Stimulated activated CD4-positive, alpha-beta T cell treated with anti-CD3 and anti-CD28 coated beads, TNF-alpha, amount 100 ng/mL, for 4 hours (primary cell): ENCODE measurements around the gene TMEM240.
"Not testable (repeated sequence)": the region's sequence is repeated elsewhere in the genome, so short reads cannot be mapped to it uniquely, and the experiment has no call there.

ENCODE experiments used
- DNase-seq, 3 experiments: peaks; one replicate each; pipeline ENCODE4 v3.0.0-alpha.2; 2020; ENCODE audit warnings: low read depth in 3 of 3

Gene TMEM240

GRCh38 chr1:1524750-1525383 is 15.6 kb downstream of the TMEM240 start:
- not testable (repeated sequence) for DNase-seq

DNA sequence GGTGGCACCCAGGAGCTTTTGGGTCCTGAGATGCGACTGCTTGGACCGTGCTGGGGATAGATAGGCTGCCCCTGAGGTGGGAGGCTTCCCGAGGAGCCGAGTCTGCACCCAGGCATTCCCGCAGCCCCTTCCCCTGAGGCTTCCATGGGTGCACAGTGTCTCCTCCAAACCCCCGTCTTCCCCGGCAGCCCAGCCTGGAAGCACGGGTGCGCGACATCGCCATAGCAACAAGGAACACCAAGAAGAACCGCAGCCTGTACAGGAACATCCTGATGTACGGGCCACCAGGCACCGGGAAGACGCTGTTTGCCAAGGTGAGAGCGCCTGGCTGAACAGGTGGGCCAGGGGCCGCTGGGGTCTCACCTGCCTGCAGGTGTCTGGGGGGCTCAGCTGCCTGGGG is 16.8 kb downstream of the TMEM240 start:
- DNase-seq, result not testable (repeated sequence)

GRCh38 chr1:1523226-1523625 is 17.2 kb downstream of the TMEM240 start:
- not testable (repeated sequence) for DNase-seq

DNA sequence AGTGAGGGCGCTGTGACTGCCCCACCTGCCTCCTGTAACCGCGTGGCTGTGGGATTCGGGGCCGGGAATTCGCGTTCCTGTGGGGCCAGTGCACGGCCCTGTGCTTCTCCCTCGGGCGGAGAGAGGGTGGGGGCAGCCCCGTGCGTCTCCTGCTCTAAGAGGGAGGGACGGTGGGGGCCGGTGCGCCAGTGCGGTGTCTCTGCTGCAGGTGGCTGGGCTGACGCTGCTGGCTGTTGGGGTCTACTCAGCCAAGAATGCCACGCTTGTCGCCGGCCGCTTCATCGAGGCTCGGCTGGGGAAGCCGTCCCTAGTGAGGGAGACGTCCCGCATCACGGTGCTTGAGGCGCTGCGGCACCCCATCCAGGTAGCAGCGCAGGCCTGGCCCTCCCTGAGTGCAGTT is 17.9 kb downstream of the TMEM240 start:
- DNase-seq, result not testable (repeated sequence)

DNA sequence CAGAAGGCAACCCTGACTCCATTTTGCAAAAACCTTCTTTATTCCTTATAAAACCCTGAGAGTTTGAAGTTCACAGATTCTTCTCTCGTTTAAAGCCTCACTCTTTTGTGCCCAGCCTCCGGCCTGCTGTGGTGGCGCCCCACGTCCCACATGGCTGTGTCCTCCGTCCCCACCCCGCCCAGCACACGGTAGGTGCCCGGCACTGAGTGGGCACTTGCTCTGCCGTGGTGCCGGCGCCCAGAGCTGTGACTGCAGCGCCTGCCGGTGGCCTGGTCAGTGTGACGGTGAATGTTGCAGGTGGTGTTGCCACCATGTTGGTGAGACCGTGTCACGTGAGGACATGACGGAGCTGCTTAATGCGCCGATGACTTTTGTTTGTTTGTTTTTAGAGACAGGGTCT is 19.1 kb downstream of the TMEM240 start:
- no peak for DNase-seq

DNA sequence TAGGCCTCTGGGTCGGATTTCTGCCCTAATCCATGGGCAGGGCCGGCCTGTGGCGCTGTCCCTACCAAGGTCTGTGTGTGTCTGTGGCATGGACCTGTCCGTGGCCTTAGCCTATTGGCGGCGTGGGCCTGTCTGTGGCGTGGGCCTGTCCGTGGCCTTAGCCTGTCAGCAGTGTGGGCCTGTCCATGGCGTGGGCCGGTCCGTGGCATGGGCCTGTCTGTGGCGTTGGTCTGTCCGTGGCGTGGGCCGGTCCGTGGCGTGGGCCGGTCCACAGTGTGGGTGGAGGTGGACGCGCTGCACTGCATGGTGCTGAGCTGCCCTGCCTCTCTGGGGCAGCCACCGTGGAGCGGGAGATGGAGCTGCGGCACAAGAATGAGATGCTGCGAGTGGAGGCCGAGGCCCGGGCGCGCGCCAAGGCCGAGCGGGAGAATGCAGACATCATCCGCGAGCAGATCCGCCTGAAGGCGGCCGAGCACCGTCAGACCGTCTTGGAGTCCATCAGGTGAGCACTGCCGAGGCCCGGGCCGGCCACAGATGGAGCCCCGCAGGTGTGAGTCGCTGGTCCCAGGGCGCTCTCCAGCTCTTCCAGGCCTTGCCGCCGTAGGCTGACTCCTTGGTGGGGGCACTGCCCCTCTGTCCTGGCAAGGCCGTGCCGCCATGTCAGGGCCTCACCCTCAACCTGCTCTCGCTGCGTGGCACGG is 20.5 kb downstream of the TMEM240 start:
- not testable (repeated sequence) for DNase-seq

- DNase-seq, result not testable (repeated sequence)
Observed at GRCh38 chr1:1518621-1519007, 21.8 kb downstream of the TMEM240 start.

DNA sequence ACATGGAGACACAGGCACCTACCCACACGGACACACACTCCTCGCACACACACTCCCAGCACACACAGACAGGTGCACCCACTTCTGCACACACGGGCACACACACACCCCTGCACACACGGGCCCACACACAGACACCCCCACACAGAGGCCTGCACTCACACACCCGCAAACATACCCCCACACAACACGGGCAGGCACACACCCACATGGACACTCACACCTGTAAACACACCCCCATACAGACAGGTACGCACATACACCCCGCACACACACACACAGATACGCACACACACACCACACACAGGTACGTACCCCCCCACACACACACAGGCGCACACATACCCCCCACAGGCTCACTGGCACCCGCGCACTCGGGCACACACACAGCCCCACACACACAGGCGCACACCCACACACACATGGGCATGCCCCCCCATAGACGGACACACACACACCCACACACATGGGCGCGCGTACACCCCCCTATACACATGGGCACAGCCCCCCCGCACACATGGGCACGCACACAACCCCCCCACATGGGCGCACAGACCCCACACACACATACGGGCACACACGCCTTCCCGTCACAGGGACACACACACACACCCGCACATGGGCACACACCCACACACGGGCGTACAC is 22.3 kb downstream of the TMEM240 start:
- DNase-seq, result no peak

DNA sequence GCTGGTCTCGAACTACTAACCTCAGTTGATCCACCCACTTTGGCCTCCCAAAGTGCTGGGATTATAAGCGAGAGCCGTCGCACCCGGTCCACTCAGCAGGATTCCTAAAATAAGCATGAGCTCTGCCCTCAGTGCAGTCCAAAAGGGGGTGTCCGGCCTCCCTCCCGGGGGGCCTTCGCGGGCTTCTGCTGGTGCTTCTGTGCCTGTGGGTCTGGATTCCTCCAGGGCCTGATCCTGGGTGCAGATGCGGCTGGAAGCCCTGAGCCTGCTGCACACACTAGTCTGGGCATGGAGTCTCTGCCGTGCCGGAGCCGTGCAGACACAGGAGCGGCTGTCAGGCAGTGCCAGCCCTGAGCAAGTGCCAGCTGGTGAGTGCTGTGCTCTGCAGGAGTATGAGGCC is 23.5 kb downstream of the TMEM240 start:
- DNase-seq, result not testable (repeated sequence)

DNA sequence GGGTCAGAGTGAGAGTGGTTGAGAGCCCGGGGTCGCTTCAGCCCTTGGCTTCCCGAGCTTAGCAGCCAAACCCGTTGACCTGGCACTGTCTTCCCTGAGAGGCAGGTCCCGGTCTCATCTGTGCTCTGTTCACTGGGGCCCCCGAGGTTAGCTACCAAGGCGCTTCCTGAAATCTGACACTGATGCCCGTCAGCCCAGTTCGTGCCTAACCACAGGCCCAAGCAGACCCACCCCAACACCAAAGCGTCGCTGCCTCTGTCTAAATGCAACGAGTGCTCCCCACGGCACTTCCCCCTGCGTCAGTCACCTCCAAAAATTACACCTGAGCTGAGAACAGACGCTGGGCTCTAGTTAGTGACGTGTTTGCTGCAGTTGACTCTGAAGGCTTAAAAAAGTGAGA is 26.0 kb downstream of the TMEM240 start:
- not testable (repeated sequence) for DNase-seq

DNA sequence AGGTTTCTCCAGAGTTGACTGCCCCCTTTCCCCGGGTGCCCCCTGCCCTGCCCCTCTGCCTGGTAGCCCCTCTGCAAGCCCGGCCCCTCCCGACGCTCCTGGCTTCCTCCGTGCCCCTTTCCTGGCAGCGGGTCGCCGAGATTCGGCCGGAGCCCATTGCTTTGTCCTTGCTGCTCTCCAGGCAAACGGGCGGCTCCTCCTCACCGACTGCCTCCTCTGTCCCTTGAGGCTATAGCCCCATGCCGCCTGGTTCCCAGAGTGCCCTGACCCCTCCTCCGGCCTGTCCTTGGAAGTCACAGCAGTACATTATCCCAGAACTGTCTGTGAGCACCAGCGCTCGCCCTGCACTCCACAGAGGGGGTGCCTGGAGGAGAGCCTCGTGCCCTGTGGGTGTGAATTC is 26.7 kb downstream of the TMEM240 start:
- DNase-seq, result not testable (repeated sequence)

DNA sequence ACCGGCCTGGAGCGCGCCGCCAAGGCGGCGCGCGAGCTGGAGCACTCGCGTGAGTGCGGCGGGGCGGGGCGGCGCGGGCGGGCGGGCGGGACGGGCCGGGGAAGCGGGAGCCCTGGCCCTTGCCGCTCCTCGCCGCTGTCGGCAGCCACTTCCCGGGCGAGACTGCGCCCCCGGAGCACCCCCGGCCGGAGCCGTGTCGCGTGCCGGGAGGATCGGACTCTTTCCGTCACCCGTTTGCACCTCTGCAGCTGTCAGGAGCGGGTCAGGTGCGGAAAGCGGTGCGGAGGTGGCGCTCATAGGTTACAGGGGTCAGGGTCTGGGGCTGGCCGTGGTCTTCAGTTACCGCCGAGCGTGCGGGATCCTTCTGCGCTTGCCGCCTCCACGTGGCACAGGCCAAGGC is 28.0 kb downstream of the TMEM240 start:
- peak in 1 of 3 experiments; percentile 3 for DNase-seq

DNA sequence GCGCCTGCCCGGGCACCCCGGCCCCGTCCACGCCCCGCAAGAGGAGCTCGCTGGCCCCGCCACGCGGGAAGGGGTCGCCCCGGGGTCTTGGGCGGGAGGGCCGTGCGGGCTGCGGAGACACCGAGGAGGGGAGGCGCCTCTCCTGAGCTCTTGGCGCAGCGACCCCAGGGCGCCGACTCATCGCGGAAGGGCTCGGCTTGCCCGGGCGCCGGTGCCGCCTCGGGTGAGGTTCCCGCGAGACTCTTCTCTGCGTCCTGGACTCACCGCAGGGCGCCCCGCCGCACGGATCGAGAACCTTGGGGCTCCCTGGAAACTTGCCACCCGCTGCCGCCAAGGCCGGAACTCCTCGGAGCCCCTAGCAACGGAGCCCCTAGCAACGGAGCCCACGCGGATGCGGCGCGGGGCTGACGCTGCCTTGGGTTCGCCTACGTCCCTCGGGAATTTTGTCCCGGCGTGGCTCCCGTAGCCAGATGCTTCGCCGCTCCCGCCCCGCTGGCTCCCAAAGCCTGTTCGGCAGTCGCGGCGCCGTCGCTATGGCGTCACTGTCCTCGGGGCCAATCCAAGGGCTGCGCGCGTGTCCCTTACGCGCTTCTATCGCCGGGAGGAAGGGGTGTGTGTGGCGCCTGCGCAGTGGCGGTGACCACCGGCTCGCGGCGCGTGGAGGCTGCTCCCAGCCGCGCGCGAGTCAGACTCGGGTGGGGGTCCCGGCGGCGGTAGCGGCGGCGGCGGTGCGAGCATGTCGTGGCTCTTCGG is 28.7 kb downstream of the TMEM240 start, which contains the start of gene ATAD3A:
Gene ATAD3A (plus strand): TSS at position 630 of the 753 bp plus-strand sequence. CDS start 107 bp downstream, at position 737.
- peak; percentile 92 to 94 (median 94) for DNase-seq

DNA sequence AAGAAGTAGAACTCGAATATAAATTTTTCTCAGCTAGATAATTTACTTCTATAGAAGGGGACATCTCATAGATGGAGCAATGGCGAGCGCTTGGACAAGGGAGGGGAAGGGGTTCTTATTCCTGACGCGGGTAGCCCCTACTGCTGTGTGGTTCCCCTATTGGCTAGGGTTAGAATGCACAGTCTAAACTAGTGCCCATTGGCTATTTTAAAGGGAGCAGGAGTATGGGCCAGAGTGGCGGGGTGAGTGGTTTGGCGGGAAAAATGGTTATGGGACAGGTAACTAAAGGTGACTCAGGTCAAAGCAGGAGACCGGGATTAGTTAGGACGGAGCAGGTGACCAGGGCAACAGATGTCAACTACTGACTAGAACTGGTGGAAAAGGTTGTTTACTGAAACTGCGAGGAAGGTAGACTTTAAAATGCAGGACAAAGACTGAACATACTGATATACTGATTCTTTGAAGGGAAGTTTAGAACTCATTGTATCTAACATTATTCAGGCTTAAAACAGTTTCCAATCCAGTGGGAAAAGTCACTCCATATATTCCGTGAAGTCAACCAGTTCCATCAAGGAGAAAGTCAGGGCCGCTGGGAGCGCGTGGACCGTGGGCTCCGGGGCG is 29.4 kb downstream of the TMEM240 start:
- DNase-seq, result no peak

GRCh38 chr1:1509465-1509850 is 31.0 kb downstream of the TMEM240 start:
- DNase-seq, result not testable (repeated sequence)

GRCh38 chr1:1508775-1509464 is 31.5 kb downstream of the TMEM240 start:
- DNase-seq, result not testable (repeated sequence)

GRCh38 chr1:1507305-1507704 is 33.1 kb downstream of the TMEM240 start:
- no peak for DNase-seq

DNA sequence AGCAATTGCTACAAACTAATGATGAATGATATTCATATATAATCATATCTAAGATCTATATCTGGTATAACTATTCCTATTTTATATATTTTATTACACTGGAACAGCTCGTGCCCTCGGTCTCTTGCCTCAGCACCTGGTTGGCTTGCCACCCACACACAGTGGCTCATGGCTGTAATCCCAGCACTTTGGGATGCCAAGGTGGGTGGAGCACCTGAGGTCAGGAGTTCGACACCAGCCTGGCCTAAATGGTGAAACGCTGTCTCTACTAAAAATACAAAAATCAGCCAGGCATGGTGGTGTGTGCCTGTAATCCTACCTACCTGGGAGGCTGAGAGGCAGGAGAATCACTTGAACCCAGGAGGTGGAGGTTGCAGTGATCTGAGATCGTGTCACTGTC is 34.6 kb downstream of the TMEM240 start:
- DNase-seq, result not testable (repeated sequence)

DNA sequence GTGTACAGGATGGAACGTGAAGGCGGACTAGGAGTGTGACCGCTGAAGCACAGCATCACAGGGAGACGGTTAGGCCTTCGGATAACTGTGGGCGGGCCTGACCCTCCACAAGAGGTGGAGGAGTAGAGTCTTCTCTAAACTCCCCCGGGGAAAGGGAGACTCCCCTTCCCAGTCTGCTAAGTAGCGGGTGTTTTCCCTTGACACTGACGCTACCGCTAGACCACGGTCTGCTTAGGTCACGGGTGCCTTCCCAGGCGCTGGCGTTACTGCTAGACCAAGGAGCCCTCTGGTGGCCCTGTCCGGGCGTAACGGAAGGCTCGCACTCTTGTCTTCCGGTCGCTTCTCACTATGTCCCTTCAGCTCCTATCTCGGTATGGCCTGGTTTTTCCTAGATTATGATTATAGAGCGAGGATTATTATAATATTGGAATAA is 35.0 kb downstream of the TMEM240 start:
- not testable (repeated sequence) for DNase-seq

- DNase-seq, result peak; percentile 35 to 53 (median 40)
Observed at GRCh38 chr1:1504777-1505365, 35.6 kb downstream of the TMEM240 start.
